ENCODE results near the gene IGF2BP2. TPM values are rescaled to one million over a fixed set of nuclear protein-coding genes. Genes with fewer than 3 reads are reported as not detected.

IGF2BP2 gene
- total and polyA plus RNA-seq, 2 donors from 2014 or later = 7.7 to 26.9 TPM

DNA sequence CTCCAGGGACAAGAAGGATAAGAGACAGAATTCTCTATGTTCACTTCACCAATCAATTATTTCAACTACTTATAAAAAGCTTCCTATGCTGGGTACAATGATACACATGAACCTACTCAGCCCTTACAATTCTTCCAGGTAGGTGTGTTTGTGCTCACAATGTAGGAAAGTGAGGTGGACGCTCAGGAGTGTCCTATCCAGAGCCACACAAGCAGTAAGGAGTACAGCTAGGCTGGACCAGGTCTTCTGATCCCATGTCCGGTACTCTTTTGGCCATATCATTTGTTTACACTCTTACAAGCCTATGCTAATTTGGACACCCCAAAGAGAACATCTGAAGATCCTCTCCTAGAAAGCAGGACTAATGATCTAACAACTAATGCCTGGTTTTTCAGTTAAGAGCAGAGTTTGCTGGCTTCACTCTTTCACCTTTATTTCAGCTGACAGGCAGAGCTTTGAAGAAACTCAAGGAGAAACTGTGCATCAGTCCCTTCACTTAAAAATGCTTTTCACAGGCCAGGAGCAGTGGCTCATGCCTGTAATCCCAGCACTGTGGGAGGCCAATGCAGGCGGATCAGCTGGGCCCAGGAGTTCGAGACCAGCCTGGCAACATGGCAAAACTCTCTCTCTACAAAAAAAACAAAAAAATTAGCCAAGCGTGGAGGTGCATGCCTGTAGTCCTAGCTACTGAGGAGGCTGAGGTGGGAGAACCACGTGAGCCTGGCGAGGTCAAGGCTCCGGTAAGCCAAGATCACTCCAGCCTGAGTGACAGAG lies 27.5 kb downstream of the IGF2BP2 start:
- Histone ChIP-seq H3K9me3 (ENCODE audit: control insufficient read depth in 2 of 3, insufficient read depth in 1 of 3, low read length in 3 of 3) (no peaks in the 10 kb centered on the region), H3K4me1 (ENCODE audit: control insufficient read depth in 2 of 3, insufficient read depth in 2 of 3, low read depth in 1 of 3, low read length in 3 of 3) (no peaks in the 10 kb centered on the region), H3K9ac (ENCODE audit: low read length in 3 of 3) (no peak overlapping the region), H3K27ac (ENCODE audit: low read depth in 2 of 2, low read length in 2 of 2) (no peak overlapping the region), H3K4me3 (ENCODE audit: low read length in 3 of 3) (no peak overlapping the region), H3K27me3 (ENCODE audit: control insufficient read depth, insufficient read depth, low read length) (no peaks in the 10 kb centered on the region), H3K36me3 (ENCODE audit: control insufficient read depth in 2 of 3, insufficient read depth in 3 of 3, low read length in 3 of 3) (no peaks in the 10 kb centered on the region)
- FAIRE-seq = no peak
- no peak for TF ChIP-seq CTCF (IDR thresholded peaks at IDR 0.05; ENCODE audit: borderline replicate concordance, extremely low read depth, insufficient read depth)
- no peak for DNase-seq
- intact Hi-C loops (cut with DNase I) = no loop called here

DNA sequence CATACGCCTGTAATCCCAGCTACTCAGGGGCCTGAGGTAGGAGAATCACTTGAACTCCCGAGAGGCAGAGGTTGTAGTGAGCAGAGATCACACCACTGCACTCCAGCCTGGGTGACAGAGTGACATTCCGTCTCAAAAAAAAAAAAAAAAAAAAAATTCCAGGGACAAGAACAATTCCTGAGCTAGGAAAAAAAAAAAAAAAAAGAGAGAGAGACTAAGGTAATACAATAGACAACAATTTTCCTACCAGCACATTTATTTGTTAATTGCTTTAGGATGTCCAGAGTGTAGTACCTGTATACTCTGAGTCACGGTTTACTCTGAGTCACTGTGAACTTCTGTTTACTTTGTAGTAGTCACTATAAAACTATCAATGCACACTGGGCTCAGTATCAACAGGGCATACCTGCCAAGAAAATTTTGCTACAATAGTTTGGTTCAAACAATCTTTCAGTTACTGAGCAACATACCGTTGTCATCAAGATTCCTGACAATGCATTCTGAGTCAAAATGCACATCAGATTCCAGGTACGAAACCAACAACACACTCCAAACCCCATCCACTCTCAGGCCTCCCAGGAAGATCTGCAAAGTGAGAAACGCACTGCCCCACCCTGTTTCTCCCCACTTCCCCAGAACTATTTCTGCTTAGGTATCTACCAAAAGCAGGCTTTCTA lies 28.3 kb downstream of the IGF2BP2 start:
- intact Hi-C loops (cut with DNase I) = no loop called here
- Histone ChIP-seq H3K4me1 (ENCODE audit: control insufficient read depth in 2 of 3, insufficient read depth in 2 of 3, low read depth in 1 of 3, low read length in 3 of 3) (no peaks in the 10 kb centered on the region), H3K27me3 (ENCODE audit: control insufficient read depth, insufficient read depth, low read length) (no peaks in the 10 kb centered on the region), H3K9me3 (ENCODE audit: control insufficient read depth in 2 of 3, insufficient read depth in 1 of 3, low read length in 3 of 3) (no peaks in the 10 kb centered on the region), H3K9ac (ENCODE audit: low read length in 3 of 3) (no peak overlapping the region), H3K27ac (ENCODE audit: low read depth in 2 of 2, low read length in 2 of 2) (no peak overlapping the region), H3K4me3 (ENCODE audit: low read length in 3 of 3) (no peak overlapping the region), H3K36me3 (ENCODE audit: control insufficient read depth in 2 of 3, insufficient read depth in 3 of 3, low read length in 3 of 3) (no peaks in the 10 kb centered on the region)
- DNase-seq (no peak), FAIRE-seq (no peak)
- no peak for TF ChIP-seq CTCF (IDR thresholded peaks at IDR 0.05; ENCODE audit: borderline replicate concordance, extremely low read depth, insufficient read depth)

DNA sequence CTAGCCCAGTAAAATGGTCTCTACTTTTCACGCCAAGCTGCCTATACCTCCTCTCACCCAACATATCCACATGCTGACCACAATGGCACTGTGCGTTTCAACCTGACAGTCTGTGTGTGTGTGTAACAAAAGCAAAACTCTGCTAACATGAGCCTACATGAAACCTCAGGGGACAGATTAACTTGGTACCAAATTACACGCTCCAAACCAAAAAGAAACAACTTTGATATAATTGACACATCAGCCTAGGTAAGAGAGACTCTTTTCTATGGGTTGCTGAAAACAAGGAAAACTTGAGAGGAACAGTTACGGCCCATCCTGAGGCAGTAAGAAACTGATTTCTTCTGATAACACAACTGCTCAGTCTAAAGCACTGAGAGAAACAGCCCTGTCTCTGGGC lies 31.5 kb downstream of the IGF2BP2 start:
- Histone ChIP-seq H3K27ac (ENCODE audit: low read depth in 2 of 2, low read length in 2 of 2) (no peak overlapping the region), H3K9ac (ENCODE audit: low read length in 3 of 3) (no peak overlapping the region), H3K36me3 (ENCODE audit: control insufficient read depth in 2 of 3, insufficient read depth in 3 of 3, low read length in 3 of 3) (no peaks in the 10 kb centered on the region), H3K9me3 (ENCODE audit: control insufficient read depth in 2 of 3, insufficient read depth in 1 of 3, low read length in 3 of 3) (no peaks in the 10 kb centered on the region), H3K4me3 (ENCODE audit: low read length in 3 of 3) (no peak overlapping the region), H3K27me3 (ENCODE audit: control insufficient read depth, insufficient read depth, low read length) (no peaks in the 10 kb centered on the region), H3K4me1 (ENCODE audit: control insufficient read depth in 2 of 3, insufficient read depth in 2 of 3, low read depth in 1 of 3, low read length in 3 of 3) (no peaks in the 10 kb centered on the region)
- intact Hi-C loops (cut with DNase I) = no loop called here
- no peak for TF ChIP-seq CTCF (IDR thresholded peaks at IDR 0.05; ENCODE audit: borderline replicate concordance, extremely low read depth, insufficient read depth)
- FAIRE-seq (no peak), DNase-seq (no peak)

Data from kidney (tissue), 14 donors.